Activated CD4-positive, alpha-beta T cell treated with anti-CD3 and anti-CD28 coated beads for 1 hour (primary cell): ENCODE measurements around the gene SLC26A1.
"Not testable (repeated sequence)": the region's sequence is repeated elsewhere in the genome, so short reads cannot be mapped to it uniquely, and the experiment has no call there.

Source experiments
- DNase-seq: peaks from one replicate; pipeline ENCODE4 v3.0.0-alpha.2; 2020

The SLC26A1 gene

GRCh38 chr4:982814-983213 lies 10.4 kb downstream of the SLC26A1 start:
- DNase-seq = no peak

GRCh38 chr4:982291-982690 lies 10.9 kb downstream of the SLC26A1 start:
- no peak for DNase-seq

GRCh38 chr4:978957-979701 lies 14.1 kb downstream of the SLC26A1 start:
- DNase-seq = no peak

GRCh38 chr4:976016-976415 lies 17.2 kb downstream of the SLC26A1 start:
- not testable (repeated sequence) for DNase-seq

GRCh38 chr4:974668-975067 lies 18.5 kb downstream of the SLC26A1 start:
- no peak for DNase-seq

- peak; percentile 88 for DNase-seq
Observed at GRCh38 chr4:973431-974397, 19.5 kb downstream of the SLC26A1 start, which contains the start of gene DGKQ. DGKQ (minus strand) TSS chr4:973569; CDS start chr4:973482, 87 bp downstream.

GRCh38 chr4:972651-973424 lies 20.4 kb downstream of the SLC26A1 start:
- peak; percentile 48 for DNase-seq

GRCh38 chr4:971666-972500 lies 21.3 kb downstream of the SLC26A1 start:
- DNase-seq = no peak

GRCh38 chr4:970854-971520 lies 22.2 kb downstream of the SLC26A1 start:
- DNase-seq = no peak

- DNase-seq = no peak
Observed at GRCh38 chr4:970046-970745, 23.0 kb downstream of the SLC26A1 start.

- no peak for DNase-seq
Observed at GRCh38 chr4:968621-969394, 24.4 kb downstream of the SLC26A1 start.

GRCh38 chr4:968221-968620 lies 25.0 kb downstream of the SLC26A1 start:
- DNase-seq = no peak

- DNase-seq = no peak
Observed at GRCh38 chr4:967113-968104, 25.8 kb downstream of the SLC26A1 start.

- DNase-seq = no peak
Observed at GRCh38 chr4:966266-967112, 26.7 kb downstream of the SLC26A1 start.

- DNase-seq = no peak
Observed at GRCh38 chr4:965766-966134, 27.5 kb downstream of the SLC26A1 start.

GRCh38 chr4:965048-965765 lies 28.0 kb downstream of the SLC26A1 start:
- DNase-seq = no peak
